Parathyroid adenoma (tissue), 2 donors: Measurements from ENCODE around the gene SREK1IP1.

Experiments used
- H2AFZ ChIP-seq: fragments of 300-600 bp; sonication (generic); one replicate; pipeline ENCODE4 v1.7.0; 2017; ENCODE audit warnings: antibody characterized with exemption, mild to moderate bottlenecking
- H3K27ac ChIP-seq: fragments of 300-600 bp; sonication (generic); one replicate; pipeline ENCODE4 v1.7.0; 2017
- H3K27me3 ChIP-seq: fragments of 300-600 bp; sonication (generic); one replicate; pipeline ENCODE4 v1.7.0; 2017; ENCODE audit warnings: low read length; ENCODE audit not compliant: control insufficient read depth, insufficient read depth
- H3K36me3 ChIP-seq: fragments of 300-600 bp; sonication (generic); one replicate; pipeline ENCODE4 v1.7.0; 2017; ENCODE audit warnings: low read length; ENCODE audit not compliant: control insufficient read depth, insufficient read depth
- H3K4me1 ChIP-seq: fragments of 300-600 bp; sonication (generic); one replicate; pipeline ENCODE4 v1.7.0; 2017; ENCODE audit warnings: control low read depth
- H3K4me2 ChIP-seq: fragments of 300-600 bp; sonication (generic); one replicate; pipeline ENCODE4 v1.7.0; 2017; ENCODE audit warnings: low read length
- H3K4me3 ChIP-seq: fragments of 300-600 bp; sonication (generic); one replicate; pipeline ENCODE4 v1.7.0; 2017; ENCODE audit warnings: low read depth, low read length
- H3K79me2 ChIP-seq: fragments of 300-600 bp; sonication (generic); one replicate; pipeline ENCODE4 v1.7.0; 2017; ENCODE audit warnings: control low read depth
- H3K9ac ChIP-seq: fragments of 300-600 bp; sonication (generic); one replicate; pipeline ENCODE4 v1.7.0; 2017; ENCODE audit warnings: mild to moderate bottlenecking
- H3K9me3 ChIP-seq: fragments of 300-600 bp; sonication (generic); one replicate; pipeline ENCODE4 v1.7.0; 2017; ENCODE audit warnings: low read length; ENCODE audit not compliant: control insufficient read depth
- TF ChIP-seq, protein P1 (sequence below): fragments of 300-600 bp; sonication (generic); IDR thresholded peaks from one replicate; pipeline ENCODE4 v1.7.0; 2017; ENCODE audit warnings: antibody characterized with exemption, mild to moderate bottlenecking
- donor health status: primary hyperparathyroidism.

The SREK1IP1 gene

DNA sequence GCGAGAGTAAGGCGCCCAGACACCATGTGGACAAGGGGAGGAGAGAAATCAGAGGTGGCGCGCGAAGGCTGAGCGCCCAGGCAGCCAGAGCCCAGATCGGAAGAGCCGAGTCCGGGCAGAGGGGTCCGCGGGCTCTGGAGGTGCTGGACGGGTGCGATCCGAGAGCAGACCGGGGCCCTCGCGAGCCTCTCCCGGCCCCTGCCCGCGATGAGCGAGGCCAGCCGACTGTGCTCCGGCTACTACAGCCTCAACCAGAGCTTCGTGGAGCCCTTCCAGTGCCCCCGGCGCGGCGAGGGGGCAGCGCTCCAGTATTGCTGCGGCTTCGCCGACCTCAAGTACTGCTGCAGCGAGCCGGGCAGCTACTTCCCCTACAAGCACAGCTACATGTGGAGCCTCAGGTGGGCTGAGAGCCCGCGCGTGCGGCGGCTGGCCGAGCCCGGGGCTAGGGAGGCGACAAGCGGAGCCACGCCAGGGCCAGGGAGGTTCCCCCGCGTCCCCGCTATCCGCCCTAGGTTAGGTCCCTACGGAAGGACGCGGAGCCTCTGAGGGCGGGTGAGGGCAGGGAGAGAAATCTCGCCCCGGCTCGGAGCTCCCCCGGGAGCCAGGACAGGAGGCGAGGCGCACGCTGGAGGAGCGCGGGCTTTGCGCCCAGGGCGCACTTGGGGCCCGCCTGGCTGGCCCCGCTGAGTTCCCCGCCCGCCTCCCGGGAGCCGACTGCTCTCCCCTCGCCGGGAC is 77.9 kb downstream of the SREK1IP1 start, which contains the start of gene SHISAL2B:
Gene SHISAL2B (plus strand): TSS at position 87 of the 735 bp plus-strand sequence. CDS start 121 bp downstream, at position 208.
- H3K36me3 ChIP-seq, result no peaks in the 10 kb centered on the region
- H3K4me1 ChIP-seq, result no peaks in the 10 kb centered on the region
- H3K27me3 ChIP-seq, result no peaks in the 10 kb centered on the region
- TF ChIP-seq, protein P1, sequence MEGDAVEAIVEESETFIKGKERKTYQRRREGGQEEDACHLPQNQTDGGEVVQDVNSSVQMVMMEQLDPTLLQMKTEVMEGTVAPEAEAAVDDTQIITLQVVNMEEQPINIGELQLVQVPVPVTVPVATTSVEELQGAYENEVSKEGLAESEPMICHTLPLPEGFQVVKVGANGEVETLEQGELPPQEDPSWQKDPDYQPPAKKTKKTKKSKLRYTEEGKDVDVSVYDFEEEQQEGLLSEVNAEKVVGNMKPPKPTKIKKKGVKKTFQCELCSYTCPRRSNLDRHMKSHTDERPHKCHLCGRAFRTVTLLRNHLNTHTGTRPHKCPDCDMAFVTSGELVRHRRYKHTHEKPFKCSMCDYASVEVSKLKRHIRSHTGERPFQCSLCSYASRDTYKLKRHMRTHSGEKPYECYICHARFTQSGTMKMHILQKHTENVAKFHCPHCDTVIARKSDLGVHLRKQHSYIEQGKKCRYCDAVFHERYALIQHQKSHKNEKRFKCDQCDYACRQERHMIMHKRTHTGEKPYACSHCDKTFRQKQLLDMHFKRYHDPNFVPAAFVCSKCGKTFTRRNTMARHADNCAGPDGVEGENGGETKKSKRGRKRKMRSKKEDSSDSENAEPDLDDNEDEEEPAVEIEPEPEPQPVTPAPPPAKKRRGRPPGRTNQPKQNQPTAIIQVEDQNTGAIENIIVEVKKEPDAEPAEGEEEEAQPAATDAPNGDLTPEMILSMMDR, result no peak
- H3K9me3 ChIP-seq, result no peaks in the 10 kb centered on the region
- no peak within 1 kb of the TSS for H3K4me3 ChIP-seq
- H3K79me2 ChIP-seq, result no peaks in the 10 kb centered on the region
- peak within 1 kb of the TSS; percentile 28 for H3K4me2 ChIP-seq
- H3K9ac ChIP-seq, result no peak within 1 kb of the TSS
- no peak within 1 kb of the TSS for H3K27ac ChIP-seq
- no peak within 1 kb of the TSS for H2AFZ ChIP-seq

DNA sequence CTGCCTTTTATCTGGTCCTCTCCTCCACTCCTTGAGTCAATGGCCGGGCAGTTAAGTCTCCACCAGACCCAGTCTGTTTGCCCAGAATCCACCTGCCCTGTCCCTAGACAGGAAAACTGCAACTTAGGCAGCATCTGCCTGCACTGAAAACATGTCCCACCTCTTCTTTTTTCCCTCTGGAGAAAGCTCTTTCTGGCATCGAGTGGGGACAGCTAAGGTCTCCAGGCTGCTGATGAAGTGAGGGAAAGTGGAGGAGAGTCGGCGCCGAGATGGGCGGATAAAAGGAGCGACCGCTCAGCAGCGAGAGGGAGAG is 78.4 kb downstream of the SREK1IP1 start:
- Histone ChIP-seq H3K27me3 (no peaks in the 10 kb centered on the region), H3K9ac (no peak overlapping the region)

DNA sequence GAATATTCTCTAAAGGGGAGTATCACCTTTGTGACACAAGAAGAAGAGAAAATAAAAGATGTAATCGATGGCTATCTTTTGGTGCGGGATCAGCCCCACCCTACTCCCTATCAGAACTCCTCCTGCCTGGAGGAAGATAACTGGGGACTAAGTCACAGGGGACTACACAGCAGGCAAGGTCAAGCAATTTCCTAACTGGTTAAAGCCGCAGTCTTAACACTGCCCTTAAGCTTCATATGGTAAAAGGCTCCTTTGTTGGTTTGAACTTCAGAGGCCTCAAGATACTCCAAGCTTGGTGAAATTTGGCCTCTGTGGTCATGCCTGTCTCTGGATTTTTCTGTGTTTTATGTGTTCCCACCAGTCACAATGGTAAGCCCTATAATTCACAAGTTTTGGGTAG is 79.5 kb downstream of the SREK1IP1 start:
- no peaks in the 10 kb centered on the region for H3K27me3 ChIP-seq

More for the DNA sequence above, 78.4 kb downstream of the SREK1IP1 start:
- Histone ChIP-seq H3K4me2 (peak overlapping the region; percentile 28), H3K4me3 (no peak overlapping the region), H3K79me2 (no peaks in the 10 kb centered on the region), H3K9me3 (no peaks in the 10 kb centered on the region), H3K27ac (no peak overlapping the region), H3K36me3 (no peaks in the 10 kb centered on the region), H2AFZ (no peak overlapping the region), H3K4me1 (no peaks in the 10 kb centered on the region)
- TF ChIP-seq, protein P1, result no peak

DNA sequence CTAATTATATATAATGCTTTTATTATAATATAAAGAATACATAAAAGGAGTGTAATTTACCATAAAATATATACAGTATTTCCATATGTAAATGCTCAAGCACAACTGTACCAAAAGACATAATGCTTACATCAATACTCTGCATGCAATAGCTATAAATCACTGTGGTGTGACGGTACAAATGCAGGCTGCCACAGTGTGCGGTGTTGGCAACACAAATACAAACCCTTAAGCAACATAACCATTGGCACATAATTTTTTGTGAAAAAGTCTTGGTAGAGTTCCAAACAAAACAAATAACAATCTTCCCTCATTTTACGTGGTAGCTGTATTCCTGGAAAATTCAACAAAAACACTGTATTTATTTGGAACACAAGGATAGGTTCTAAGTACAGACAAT is 80.1 kb downstream of the SREK1IP1 start:
- no peaks in the 10 kb centered on the region for H3K27me3 ChIP-seq
- H3K36me3 ChIP-seq, result no peaks in the 10 kb centered on the region
- H3K4me2 ChIP-seq, result no peak overlapping the region
- no peaks in the 10 kb centered on the region for H3K4me1 ChIP-seq
- no peaks in the 10 kb centered on the region for H3K79me2 ChIP-seq
- H3K27ac ChIP-seq, result no peak overlapping the region
- H3K4me3 ChIP-seq, result no peak overlapping the region
- H3K9ac ChIP-seq, result no peak overlapping the region
- TF ChIP-seq, protein P1, result no peak
- no peak overlapping the region for H2AFZ ChIP-seq
- H3K9me3 ChIP-seq, result no peaks in the 10 kb centered on the region

More for the DNA sequence above, 79.5 kb downstream of the SREK1IP1 start:
- Histone ChIP-seq H3K9ac (no peak overlapping the region), H2AFZ (no peak overlapping the region), H3K36me3 (no peaks in the 10 kb centered on the region), H3K4me1 (no peaks in the 10 kb centered on the region), H3K4me2 (no peak overlapping the region), H3K27ac (no peak overlapping the region), H3K4me3 (no peak overlapping the region), H3K79me2 (no peaks in the 10 kb centered on the region), H3K9me3 (no peaks in the 10 kb centered on the region)
- TF ChIP-seq, protein P1, result no peak

DNA sequence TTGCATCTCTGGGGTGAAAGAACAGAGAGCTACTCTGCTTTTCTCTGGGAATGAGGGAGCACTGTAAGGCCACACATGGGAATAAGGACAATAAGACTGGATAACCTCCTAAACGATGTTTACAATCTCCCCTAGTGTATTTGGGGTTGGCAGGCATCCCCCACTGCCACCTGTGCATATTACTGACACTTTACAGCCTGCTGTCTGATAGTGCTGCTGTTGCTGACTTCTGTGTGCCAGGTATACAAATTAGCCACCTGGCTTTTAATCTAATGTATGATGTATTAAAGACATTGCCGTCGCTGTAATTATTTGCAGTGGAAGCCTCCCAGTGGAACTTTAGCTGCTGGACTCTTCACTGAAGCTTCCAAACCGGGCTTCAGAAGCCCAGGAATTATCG is 82.6 kb downstream of the SREK1IP1 start:
- TF ChIP-seq, protein P1, result no peak
- no peaks in the 10 kb centered on the region for H3K36me3 ChIP-seq
- H3K79me2 ChIP-seq, result no peaks in the 10 kb centered on the region
- no peak overlapping the region for H3K9ac ChIP-seq
- H2AFZ ChIP-seq, result no peak overlapping the region
- no peak overlapping the region for H3K4me2 ChIP-seq
- no peaks in the 10 kb centered on the region for H3K4me1 ChIP-seq
- H3K9me3 ChIP-seq, result no peaks in the 10 kb centered on the region
- H3K27me3 ChIP-seq, result no peaks in the 10 kb centered on the region
- H3K4me3 ChIP-seq, result no peak overlapping the region
- H3K27ac ChIP-seq, result no peak overlapping the region
